ENCODE results near the gene GFRA3.
"Not testable (repeated sequence)": the region's sequence is repeated elsewhere in the genome, so short reads cannot be mapped to it uniquely, and the experiment has no call there.

Gene GFRA3, protein sequence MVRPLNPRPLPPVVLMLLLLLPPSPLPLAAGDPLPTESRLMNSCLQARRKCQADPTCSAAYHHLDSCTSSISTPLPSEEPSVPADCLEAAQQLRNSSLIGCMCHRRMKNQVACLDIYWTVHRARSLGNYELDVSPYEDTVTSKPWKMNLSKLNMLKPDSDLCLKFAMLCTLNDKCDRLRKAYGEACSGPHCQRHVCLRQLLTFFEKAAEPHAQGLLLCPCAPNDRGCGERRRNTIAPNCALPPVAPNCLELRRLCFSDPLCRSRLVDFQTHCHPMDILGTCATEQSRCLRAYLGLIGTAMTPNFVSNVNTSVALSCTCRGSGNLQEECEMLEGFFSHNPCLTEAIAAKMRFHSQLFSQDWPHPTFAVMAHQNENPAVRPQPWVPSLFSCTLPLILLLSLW

GRCh38 chr5:138274189-138274853 is at the start of gene GFRA3:
GFRA3 (minus strand) TSS chr5:138274621; CDS start chr5:138274424, 197 bp downstream.
- DNase-seq: peak; percentile 25

DNA sequence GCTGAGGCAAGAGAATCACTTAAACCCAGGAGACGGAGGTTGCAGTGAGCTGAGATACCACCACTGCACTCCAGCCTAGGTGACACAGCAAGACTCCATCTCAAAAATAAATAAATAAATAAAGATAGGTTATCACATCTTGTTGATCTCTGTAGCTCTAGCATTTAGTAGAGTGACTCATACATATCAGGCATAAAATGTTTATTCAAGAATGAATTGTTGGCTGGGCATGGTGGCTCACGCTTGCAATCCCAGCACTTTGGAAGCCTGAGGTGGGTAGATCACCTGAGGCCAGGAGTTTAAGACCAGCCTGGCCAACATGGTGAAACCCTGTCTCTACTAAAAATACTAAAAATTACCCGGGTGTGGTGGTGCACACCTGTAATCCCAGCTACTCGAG is 43.8 kb upstream of the GFRA3 start:
- not testable (repeated sequence) for DNase-seq

DNA sequence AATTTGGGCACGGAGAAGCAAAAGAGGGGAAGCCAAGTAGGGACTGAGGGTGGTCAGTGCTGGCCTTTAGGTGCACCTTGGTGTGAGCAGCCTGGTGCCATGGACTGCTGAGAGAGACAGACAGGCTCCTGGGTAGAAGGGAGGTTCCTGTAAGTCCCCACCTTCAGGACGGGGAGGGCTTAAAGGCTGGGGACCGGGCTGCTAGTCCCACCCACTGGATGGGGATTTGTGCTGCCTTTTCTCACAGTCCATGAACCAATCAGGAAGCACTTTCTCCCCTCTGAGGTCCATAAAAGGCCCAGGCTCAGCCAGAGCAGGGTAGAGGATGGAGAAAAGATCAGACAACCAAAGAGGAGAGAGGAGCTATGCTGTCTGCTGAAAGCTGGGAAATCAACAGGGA is 41.9 kb upstream of the GFRA3 start:
- no peak for DNase-seq

GRCh38 chr5:138315751-138316278 is 41.4 kb upstream of the GFRA3 start:
- DNase-seq: no peak

DNA sequence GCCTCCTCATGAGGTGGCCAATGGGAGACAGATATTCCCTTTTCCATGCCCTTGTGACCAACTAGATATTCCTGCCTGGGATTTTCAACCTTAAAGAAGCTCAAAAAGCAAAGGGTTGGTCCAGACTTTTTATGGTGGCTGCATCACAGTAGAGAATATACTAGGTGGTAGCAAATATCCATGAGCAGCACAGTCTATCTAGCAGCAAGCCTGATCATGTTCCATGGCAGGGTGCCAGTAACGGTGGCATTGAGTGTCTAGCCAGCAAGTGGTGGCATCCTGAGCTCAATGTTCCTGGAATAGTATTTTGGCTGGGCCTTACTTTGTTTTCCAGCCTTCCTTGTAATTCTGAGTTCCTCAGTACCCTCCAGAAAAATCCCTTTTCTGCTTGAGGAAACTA is 31.4 kb upstream of the GFRA3 start:
- DNase-seq: peak; percentile 37

- DNase-seq: no peak
Measured at GRCh38 chr5:138303372-138303771, 29.0 kb upstream of the GFRA3 start.

GRCh38 chr5:138289296-138289695 is 14.9 kb upstream of the GFRA3 start:
- no peak for DNase-seq

GRCh38 chr5:138287246-138287645 is 12.8 kb upstream of the GFRA3 start:
- no peak for DNase-seq

GRCh38 chr5:138282920-138283742 is 8.7 kb upstream of the GFRA3 start:
- DNase-seq: peak; percentile 31

DNA sequence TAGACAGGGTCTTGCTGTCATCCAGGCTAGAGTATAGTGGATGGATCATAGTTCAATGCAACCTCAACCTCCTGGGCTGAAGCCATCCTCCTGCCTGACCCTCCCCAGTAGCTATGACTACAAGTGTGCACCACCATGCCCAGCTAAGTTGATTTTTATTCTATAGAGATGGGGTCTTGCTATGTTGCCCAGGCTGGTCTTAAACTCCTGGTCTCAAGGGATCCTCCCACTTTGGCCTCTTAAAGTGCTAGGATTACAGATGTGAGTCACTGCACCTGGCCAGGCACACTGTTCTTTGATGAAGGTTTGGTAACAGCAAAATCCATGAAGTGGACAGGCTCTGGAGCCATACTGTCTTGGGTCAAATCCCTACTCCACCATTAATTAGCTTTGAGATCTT is 6.5 kb upstream of the GFRA3 start:
- DNase-seq: no peak

DNA sequence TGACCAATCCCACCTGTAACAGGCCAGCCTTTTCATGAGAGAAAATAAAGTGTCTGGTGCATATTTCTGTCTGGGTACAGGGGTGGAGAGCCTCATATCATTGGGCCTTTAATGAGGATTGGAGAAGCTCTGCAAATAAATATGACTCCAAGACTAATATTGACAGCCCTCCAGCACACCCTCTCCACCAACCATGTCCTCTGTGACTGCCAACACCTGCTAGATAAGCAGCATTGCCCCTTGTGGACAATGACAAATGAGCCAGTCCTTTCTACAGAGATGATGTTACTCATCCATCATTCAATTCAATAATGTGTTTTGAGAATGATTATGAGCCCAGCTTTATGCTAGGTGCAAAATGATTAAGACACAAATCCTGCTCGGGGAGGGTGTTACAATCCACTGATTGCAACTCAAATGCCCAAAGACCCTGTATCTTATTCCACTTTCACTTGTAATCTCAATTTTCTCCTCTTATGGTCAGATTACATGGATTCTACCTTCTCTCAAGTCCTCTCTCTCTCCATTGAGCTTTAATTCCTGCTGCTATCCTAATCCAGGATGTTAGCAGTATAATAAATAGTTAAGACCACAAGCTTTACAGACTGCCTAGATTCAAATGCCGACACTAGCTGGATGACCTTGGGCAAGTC is 2.1 kb upstream of the GFRA3 start:
- DNase-seq: no peak

GRCh38 chr5:138275895-138276294 is 1.5 kb upstream of the GFRA3 start:
- no peak for DNase-seq

GRCh38 chr5:138275379-138275782 is 960 bp upstream of the GFRA3 start:
- DNase-seq: no peak

GRCh38 chr5:138273834-138274188 is 610 bp downstream of the GFRA3 start:
- no peak for DNase-seq

GRCh38 chr5:138272681-138273080 is 1.7 kb downstream of the GFRA3 start:
- DNase-seq: no peak

DNA sequence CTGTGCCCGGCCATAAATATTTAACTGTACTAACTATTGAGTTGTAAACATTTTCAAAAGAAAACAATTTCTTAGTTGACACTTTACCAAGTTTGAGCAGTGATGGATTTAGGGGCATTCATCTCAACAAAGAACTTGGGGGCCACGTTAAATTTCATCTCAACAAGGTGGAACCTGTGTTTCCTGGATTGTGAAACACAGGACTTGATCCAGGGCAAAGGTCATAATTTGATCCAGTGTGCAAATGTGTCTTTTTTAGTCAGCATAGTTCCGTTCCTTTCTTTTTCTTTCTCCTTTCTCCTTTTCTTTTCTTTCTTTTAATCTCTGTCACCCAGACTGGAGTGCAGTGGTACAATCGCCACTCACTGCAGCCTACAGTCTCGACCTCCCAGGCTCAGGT is 3.1 kb downstream of the GFRA3 start:
- DNase-seq: no peak

GRCh38 chr5:138264183-138264582 is 10.2 kb downstream of the GFRA3 start:
- no peak for DNase-seq

DNA sequence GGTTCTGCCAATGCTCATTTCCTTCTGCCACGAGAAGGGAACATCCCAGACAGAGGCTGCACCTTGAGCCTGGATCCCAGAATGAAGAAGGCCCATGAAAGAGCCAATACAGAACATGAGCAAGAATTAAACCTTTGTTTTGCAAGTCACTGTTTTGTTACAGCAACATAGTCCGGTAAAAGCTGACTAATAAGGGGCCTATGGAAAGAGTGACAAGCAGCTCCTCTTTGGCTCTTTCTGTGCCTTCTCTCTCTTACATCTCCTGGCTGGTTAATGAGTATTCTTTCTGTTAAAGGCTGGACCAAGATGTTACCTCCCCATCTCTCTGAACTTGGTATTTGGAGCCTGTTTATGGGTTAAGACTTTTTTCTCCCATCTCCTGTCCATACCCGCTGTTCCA is 10.8 kb downstream of the GFRA3 start:
- no peak for DNase-seq

- DNase-seq: no peak
Measured at GRCh38 chr5:138258704-138259292, 15.6 kb downstream of the GFRA3 start.

GRCh38 chr5:138257583-138257982 is 16.8 kb downstream of the GFRA3 start:
- DNase-seq: no peak

GRCh38 chr5:138252944-138253343 is 21.5 kb downstream of the GFRA3 start:
- DNase-seq: no peak

GRCh38 chr5:138247800-138248199 is 26.6 kb downstream of the GFRA3 start:
- DNase-seq: not testable (repeated sequence)

Data from femur (tissue), 1 donor.